CD4-positive, alpha-beta memory T cell (primary cell): ENCODE data around the gene NT5C2. TPM values are rescaled to one million over a fixed set of nuclear protein-coding genes. Genes with fewer than 3 reads are reported as not detected.
"Not testable (repeated sequence)": the region's sequence is repeated elsewhere in the genome, so short reads cannot be mapped to it uniquely, and the experiment has no call there.

Experiments used
- CTCF ChIA-PET: fragments of 350-600 bp; sonication (Branson Sonifier 250); formaldehyde crosslinking; loops from one replicate; lab custom pipeline; 2021; ENCODE audit warnings: inconsistent platforms; ENCODE audit not compliant: partially characterized antibody; lab: Charles Lee
- POLR2A ChIA-PET: fragments of 350-600 bp; sonication (Branson Sonifier 250); formaldehyde crosslinking; loops from one replicate; lab custom pipeline; 2021; ENCODE audit not compliant: partially characterized antibody; lab: Charles Lee
- DNase-seq, 5 donors: peaks; one replicate each; pipeline versions ENCODE4 v3.0.0 to v3.0.0-alpha.2; 2020 to 2022; ENCODE audit warnings: mixed read lengths in 1 of 5
- H3K27ac ChIP-seq: one replicate; pipeline ENCODE4 v1.7.0; 2013; ENCODE audit warnings: low read depth, low read length
- H3K27me3 ChIP-seq: 2 replicates; pipeline ENCODE4 v1.7.0; 2013; ENCODE audit warnings: mild to moderate bottlenecking, low read length, moderate library complexity; ENCODE audit not compliant: insufficient read depth
- H3K36me3 ChIP-seq: 2 replicates; pipeline ENCODE4 v1.7.0; 2013; ENCODE audit warnings: mild to moderate bottlenecking, low read length, moderate library complexity; ENCODE audit not compliant: insufficient read depth
- H3K4me1 ChIP-seq: 2 replicates; pipeline ENCODE4 v1.7.0; 2013; ENCODE audit warnings: mild to moderate bottlenecking, low read length, moderate library complexity; ENCODE audit not compliant: insufficient read depth
- H3K4me3 ChIP-seq, 2 donors: one replicate each; pipeline ENCODE4 v1.7.0; 2013; ENCODE audit warnings: low read length in 2 of 2, mild to moderate bottlenecking in 1 of 2
- H3K9me3 ChIP-seq, 2 donors: one replicate each; pipeline ENCODE4 v1.7.0; 2013; ENCODE audit warnings: low read length in 2 of 2, control low read depth in 1 of 2; ENCODE audit not compliant: control insufficient read depth in 1 of 2
- H3K27ac Mint-ChIP-seq, 7 donors: one replicate each; pipeline ENCODE4 v1.8.0; 2020 to 2021; ENCODE audit warnings: mixed read lengths in 7 of 7, mild to moderate bottlenecking in 6 of 7, inconsistent platforms in 3 of 7, moderate library complexity in 3 of 7
- H3K27me3 Mint-ChIP-seq, 2 donors: one replicate each; pipeline ENCODE4 v1.8.0; 2020 to 2021; ENCODE audit warnings: mixed read lengths in 2 of 2
- H3K36me3 Mint-ChIP-seq, 2 donors: one replicate each; pipeline ENCODE4 v1.8.0; 2020 to 2021; ENCODE audit warnings: mixed read lengths in 2 of 2, inconsistent platforms in 1 of 2, mild to moderate bottlenecking in 1 of 2
- H3K4me1 Mint-ChIP-seq, 4 donors: one replicate each; pipeline ENCODE4 v1.8.0; 2020 to 2021; ENCODE audit warnings: mixed read lengths in 4 of 4, mild to moderate bottlenecking in 1 of 4
- H3K4me3 Mint-ChIP-seq, 8 donors: one replicate each; pipeline ENCODE4 v1.8.0; 2020 to 2021; ENCODE audit warnings: mixed read lengths in 8 of 8, mild to moderate bottlenecking in 7 of 8, moderate library complexity in 6 of 8, inconsistent platforms in 3 of 8
- H3K9me3 Mint-ChIP-seq, 8 donors: one replicate each; pipeline ENCODE4 v1.8.0; 2020 to 2021; ENCODE audit warnings: mixed read lengths in 8 of 8, mild to moderate bottlenecking in 5 of 8, inconsistent platforms in 3 of 8, moderate library complexity in 1 of 8
- intact Hi-C: fragments of 100-400 bp; cut with micrococcal nuclease; formaldehyde crosslinking; loops from one replicate; pipeline ENCODE4 v1.15.1; 2023
- polyA plus RNA-seq, 2 donors: library from polyadenylated mRNA; unstranded; fragments of 300-500 nt; fragmentation: Illumina TruSeq; gene quantifications; one replicate each; pipeline ENCODE4 v1.2.3, GENCODE V29; 2021
- total RNA-seq, 2 experiments: library from RNA; stranded (reverse); gene quantifications; one replicate each; pipeline ENCODE4 v1.2.3, GENCODE V29; 2021

NT5C2 gene
- total and polyA plus RNA-seq, 4 experiments from 2014 or later, result 54.3 to 80.4 (median 79.3) TPM

- no peak for DNase-seq
- Mint-ChIP-seq H3K27me3 (peaks cover 1 to 3% of the 10 kb centered on the region in 2 donors), H3K36me3 (no peaks in the 10 kb centered on the region), H3K27ac (no peak overlapping the region), H3K4me3 (no peak overlapping the region), H3K9me3 (no peaks in the 10 kb centered on the region), H3K4me1 (no peaks in the 10 kb centered on the region)
- Histone ChIP-seq H3K4me3 (no peak overlapping the region), H3K36me3 (no peaks in the 10 kb centered on the region), H3K27me3 (no peaks in the 10 kb centered on the region), H3K27ac (no peak overlapping the region), H3K4me1 (no peaks in the 10 kb centered on the region), H3K9me3 (no peaks in the 10 kb centered on the region)
- ChIA-PET POLR2A (no interaction called here), CTCF (interaction anchor here (1.3 to 1.9 kb wide), 2 partner anchors 14 to 314 kb away, joined by 3 to 5 read pairs; no protein-coding TSS in a partner anchor)
- intact Hi-C loops, result no loop called here
Measured at GRCh38 chr10:103231047-103231551, 38.0 kb upstream of the NT5C2 start.

DNA sequence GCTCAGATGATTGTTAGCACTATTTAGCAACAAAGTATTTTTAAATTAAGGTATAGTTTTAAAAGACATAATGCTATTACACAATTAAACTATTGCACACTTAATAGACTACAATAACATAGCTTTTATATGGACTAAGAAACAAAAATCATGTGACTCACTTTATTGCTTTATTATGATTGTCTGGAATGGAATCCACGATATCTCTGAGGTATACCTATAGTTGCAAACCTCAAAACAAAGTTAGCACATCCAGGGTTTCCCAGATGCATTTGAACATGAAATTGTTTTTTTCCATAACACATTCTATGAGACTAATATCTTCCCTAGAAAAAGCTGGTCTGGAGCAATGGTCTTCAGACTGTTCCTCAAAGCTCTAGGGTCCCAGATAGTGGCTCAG is 34.3 kb upstream of the NT5C2 start:
- Mint-ChIP-seq H3K27ac (no peak overlapping the region), H3K4me1 (no peaks in the 10 kb centered on the region), H3K27me3 (peaks cover under 1 to 2% of the 10 kb centered on the region in 2 donors), H3K4me3 (no peak overlapping the region), H3K36me3 (peaks cover 6 to 13% of the 10 kb centered on the region in 2 donors), H3K9me3 (peaks cover 2 to 23% (median 15%) of the 10 kb centered on the region in 8 donors)
- ChIA-PET CTCF (interaction anchor here (3.3 kb wide), 1 partner anchor 17 kb away, joined by 11 read pairs; no protein-coding TSS in a partner anchor), POLR2A (no interaction called here)
- Histone ChIP-seq H3K36me3 (no peaks in the 10 kb centered on the region), H3K4me3 (no peak overlapping the region), H3K9me3 (peaks cover 0 to 4% of the 10 kb centered on the region in 2 donors), H3K4me1 (no peaks in the 10 kb centered on the region), H3K27ac (no peak overlapping the region), H3K27me3 (no peaks in the 10 kb centered on the region)
- DNase-seq, result no peak
- intact Hi-C loops, result no loop called here

DNA sequence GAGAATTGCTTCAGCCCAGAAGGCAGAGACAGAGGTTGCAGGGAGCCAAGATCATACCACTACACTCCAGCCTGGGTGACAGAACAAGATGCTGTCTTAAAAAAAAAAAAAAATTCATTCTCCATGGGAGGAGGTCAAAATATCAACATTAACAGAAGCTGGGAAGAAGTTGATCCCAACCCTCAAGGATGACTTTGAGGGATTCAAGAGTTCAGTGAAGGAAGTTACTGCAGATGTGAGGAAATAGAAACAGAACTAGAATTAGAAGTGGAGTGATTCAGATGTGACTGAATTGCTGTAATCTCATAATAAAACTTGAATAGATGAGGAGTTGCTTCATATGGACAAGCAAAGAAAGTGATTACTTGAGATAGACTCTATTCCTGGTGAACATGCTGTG is 32.9 kb upstream of the NT5C2 start:
- H3K27me3 ChIP-seq, result no peaks in the 10 kb centered on the region
- no peaks in the 10 kb centered on the region for H3K4me1 Mint-ChIP-seq
- POLR2A ChIA-PET, result no interaction called here

DNA sequence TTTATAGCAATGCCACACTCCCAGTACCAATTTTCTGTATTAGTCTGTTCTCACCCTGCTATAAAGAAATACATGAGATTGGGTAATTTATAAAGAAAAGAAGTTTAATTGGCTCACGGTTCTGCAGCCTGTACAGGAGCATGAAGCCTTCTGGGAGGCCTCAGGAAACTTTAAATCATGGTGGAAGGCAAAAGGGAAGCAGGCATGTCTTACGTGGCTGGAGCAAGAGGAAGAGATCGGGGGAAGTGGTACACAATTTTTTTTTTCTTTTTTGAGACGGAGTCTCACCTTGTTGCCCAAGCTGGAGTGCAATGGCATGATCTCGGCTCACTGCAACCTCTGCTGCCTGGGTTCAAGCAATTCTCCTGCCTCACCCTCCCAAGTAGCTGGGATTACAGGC is 31.6 kb upstream of the NT5C2 start:
- H3K9me3 ChIP-seq, H3K4me1 ChIP-seq, DNase-seq, CTCF ChIA-PET, intact Hi-C loops, H3K27me3 Mint-ChIP-seq, H3K27ac Mint-ChIP-seq, POLR2A ChIA-PET, H3K27me3 ChIP-seq, H3K4me3 Mint-ChIP-seq, H3K4me1 Mint-ChIP-seq, H3K27ac ChIP-seq, H3K4me3 ChIP-seq, H3K36me3 ChIP-seq: not testable (repeated sequence)
- H3K36me3 Mint-ChIP-seq, result peaks cover 6 to 17% of the 10 kb centered on the region in 2 donors
- H3K9me3 Mint-ChIP-seq, result peaks cover 5 to 26% (median 18%) of the 10 kb centered on the region in 8 donors

More for the DNA sequence above, 32.9 kb upstream of the NT5C2 start:
- Histone ChIP-seq H3K36me3 (no peaks in the 10 kb centered on the region), H3K27ac (no peak overlapping the region), H3K9me3 (peaks cover 0 to 4% of the 10 kb centered on the region in 2 donors), H3K4me3 (no peak overlapping the region), H3K4me1 (no peaks in the 10 kb centered on the region)
- CTCF ChIA-PET, result no interaction called here
- intact Hi-C loops, result no loop called here
- DNase-seq, result no peak
- Mint-ChIP-seq H3K36me3 (peaks cover 6 to 17% of the 10 kb centered on the region in 2 donors), H3K27me3 (peaks cover 2 to 3% of the 10 kb centered on the region in 2 donors), H3K9me3 (peaks cover 5 to 26% (median 18%) of the 10 kb centered on the region in 8 donors), H3K4me3 (no peak overlapping the region), H3K27ac (peak overlapping the region in 1 of 7 donors; percentile 53)

DNA sequence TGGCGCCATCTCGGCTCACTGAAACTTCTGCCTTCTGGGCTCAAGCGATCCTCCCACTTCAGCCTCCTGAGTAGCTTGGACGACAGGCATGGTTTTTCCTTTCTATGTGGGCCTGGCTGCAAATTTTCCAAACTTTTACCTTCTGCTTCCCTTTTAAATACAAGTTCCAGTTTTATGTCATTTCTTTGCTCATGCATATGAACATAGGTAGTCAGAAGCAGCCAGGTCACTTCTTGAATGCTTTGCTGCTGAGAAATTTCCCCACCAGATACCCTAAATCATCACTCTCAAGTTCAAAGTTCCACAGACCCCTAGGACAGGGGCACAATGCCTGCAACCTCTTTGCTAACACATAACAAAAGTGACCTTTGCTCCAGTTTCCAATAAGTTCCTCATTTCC is 31.1 kb upstream of the NT5C2 start:
- H3K27ac ChIP-seq, result no peak overlapping the region
- H3K9me3 Mint-ChIP-seq, result peaks cover 5 to 26% (median 18%) of the 10 kb centered on the region in 8 donors
- no peaks in the 10 kb centered on the region for H3K27me3 ChIP-seq
- H3K27me3 Mint-ChIP-seq, result peaks cover 2 to 3% of the 10 kb centered on the region in 2 donors
- intact Hi-C loops, result no loop called here
- H3K27ac Mint-ChIP-seq, result no peak overlapping the region
- H3K4me3 ChIP-seq, result no peak overlapping the region
- H3K4me1 Mint-ChIP-seq, result no peaks in the 10 kb centered on the region
- ChIA-PET POLR2A (no interaction called here), CTCF (no interaction called here)
- H3K36me3 ChIP-seq, result no peaks in the 10 kb centered on the region
- no peak for DNase-seq
- H3K36me3 Mint-ChIP-seq, result peaks cover 6 to 17% of the 10 kb centered on the region in 2 donors
- no peak overlapping the region for H3K4me3 Mint-ChIP-seq
- no peaks in the 10 kb centered on the region for H3K4me1 ChIP-seq
- peaks cover 0 to 4% of the 10 kb centered on the region in 2 donors for H3K9me3 ChIP-seq

DNA sequence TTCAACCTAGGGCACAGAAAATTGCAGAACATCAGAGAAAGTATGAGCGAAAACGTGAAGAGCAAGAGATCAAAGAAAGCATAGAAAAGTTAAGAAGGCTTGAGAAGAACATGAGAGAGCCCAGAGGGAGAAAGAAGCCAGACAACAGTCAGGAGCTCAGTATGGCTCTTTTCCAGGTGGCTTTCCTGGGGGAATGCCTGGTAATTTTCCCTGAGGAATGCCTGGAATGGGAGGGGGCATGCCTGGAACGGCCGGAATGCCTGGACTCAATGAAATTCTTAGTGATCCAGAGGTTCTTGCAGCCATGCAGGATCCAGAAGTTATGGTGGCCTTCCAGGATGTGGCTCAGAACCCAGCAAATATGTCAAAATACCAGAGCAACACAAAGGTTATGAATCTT is 23.3 kb upstream of the NT5C2 start:
- H3K4me3 ChIP-seq, POLR2A ChIA-PET, H3K36me3 ChIP-seq, intact Hi-C loops, H3K4me1 ChIP-seq, H3K27me3 ChIP-seq, H3K27me3 Mint-ChIP-seq, H3K36me3 Mint-ChIP-seq, H3K4me1 Mint-ChIP-seq, H3K4me3 Mint-ChIP-seq, CTCF ChIA-PET, H3K27ac ChIP-seq, H3K27ac Mint-ChIP-seq, DNase-seq, H3K9me3 ChIP-seq: not testable (repeated sequence)
- peaks cover 0 to 16% (median 11%) of the 10 kb centered on the region in 8 donors for H3K9me3 Mint-ChIP-seq

DNA sequence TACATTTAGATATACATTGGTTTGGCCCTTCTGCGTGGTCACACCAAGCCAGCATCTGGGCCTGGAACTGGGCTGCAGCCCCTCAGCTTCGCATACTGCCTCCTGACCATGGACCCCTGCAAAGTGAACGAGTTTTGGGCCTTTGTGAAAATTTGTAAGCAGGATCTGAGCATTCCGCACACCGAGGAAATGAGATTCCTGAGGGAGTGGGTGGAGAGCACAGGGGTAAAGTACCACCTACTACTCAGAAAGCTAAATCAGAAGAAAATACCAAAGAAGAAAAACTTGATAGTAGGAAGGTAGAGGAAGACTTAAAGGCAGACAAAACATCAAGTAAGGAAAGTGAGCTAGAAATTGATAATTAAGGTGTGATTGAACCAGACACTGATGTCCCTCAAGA is 22.5 kb upstream of the NT5C2 start:
- POLR2A ChIA-PET, result no interaction called here
- intact Hi-C loops, result no loop called here
- no peak overlapping the region for H3K4me3 Mint-ChIP-seq
- CTCF ChIA-PET, result no interaction called here
- peaks cover 0 to 16% (median 12%) of the 10 kb centered on the region in 8 donors for H3K9me3 Mint-ChIP-seq
- Histone ChIP-seq H3K36me3 (no peaks in the 10 kb centered on the region), H3K4me1 (no peaks in the 10 kb centered on the region), H3K27ac (no peak overlapping the region), H3K4me3 (no peak overlapping the region), H3K9me3 (peaks cover 0 to 3% of the 10 kb centered on the region in 2 donors), H3K27me3 (no peaks in the 10 kb centered on the region)
- H3K4me1 Mint-ChIP-seq, result no peaks in the 10 kb centered on the region
- H3K27ac Mint-ChIP-seq, result no peak overlapping the region
- H3K27me3 Mint-ChIP-seq, result peaks cover 6 to 8% of the 10 kb centered on the region in 2 donors
- no peak for DNase-seq
- H3K36me3 Mint-ChIP-seq, result peaks cover 5 to 6% of the 10 kb centered on the region in 2 donors
